Chondrocyte (in vitro differentiated cells): ENCODE data around the gene GBE1. TPM values are rescaled to one million over a fixed set of nuclear protein-coding genes. Genes with fewer than 3 reads are reported as not detected.

ENCODE experiments used
- DNase-seq: peaks from one replicate; pipeline ENCODE4 v3.0.0; 2021; ENCODE audit warnings: mixed read lengths, low spot score
- H3K27ac Mint-ChIP-seq: one replicate; pipeline ENCODE4 v1.8.0; 2021; ENCODE audit warnings: mild to moderate bottlenecking, moderate library complexity, mixed read lengths; ENCODE audit not compliant: unreplicated experiment
- H3K27me3 Mint-ChIP-seq: 2 replicates; pipeline ENCODE4 v1.8.0; 2021; ENCODE audit warnings: low read depth, mixed read lengths
- H3K36me3 Mint-ChIP-seq: 2 replicates; pipeline ENCODE4 v1.8.0; 2021; ENCODE audit warnings: low read depth, mixed read lengths
- H3K4me1 Mint-ChIP-seq: 2 replicates; pipeline ENCODE4 v1.8.0; 2021; ENCODE audit warnings: low read depth, mild to moderate bottlenecking, mixed read lengths
- H3K4me3 Mint-ChIP-seq: one replicate; pipeline ENCODE4 v1.8.0; 2021; ENCODE audit warnings: mild to moderate bottlenecking, moderate library complexity, mixed read lengths; ENCODE audit not compliant: unreplicated experiment
- H3K9me3 Mint-ChIP-seq: 2 replicates; pipeline ENCODE4 v1.8.0; 2021; ENCODE audit warnings: low read depth, mixed read lengths
- CTCF ChIP-seq: fragments of 200-600 bp; sonication (generic); IDR thresholded peaks from 2 replicates; pipeline ENCODE4 v1.5.0; 2021; ENCODE audit warnings: antibody characterized with exemption, mild to moderate bottlenecking, moderate library complexity
- total RNA-seq: library from RNA; stranded (reverse); gene quantifications from 3 replicates; pipeline ENCODE4 v1.2.1, GENCODE V29; 2021

Gene GBE1
- total RNA-seq, 1 donor from 2014 or later = 53.8 TPM

- H3K36me3 Mint-ChIP-seq = peaks cover 2% of the 10 kb centered on the region
- DNase-seq = no peak
- H3K27ac Mint-ChIP-seq = no peak overlapping the region
- TF ChIP-seq CTCF = no peak
- no peaks in the 10 kb centered on the region for H3K27me3 Mint-ChIP-seq
- H3K4me1 Mint-ChIP-seq = no peaks in the 10 kb centered on the region
- no peaks in the 10 kb centered on the region for H3K9me3 Mint-ChIP-seq
- no peak overlapping the region for H3K4me3 Mint-ChIP-seq
These were observed 86.8 kb downstream of the GBE1 start for GRCh38 chr3:81674690-81675089.

GRCh38 chr3:81668283-81668682 lies 93.2 kb downstream of the GBE1 start:
- no peaks in the 10 kb centered on the region for H3K27me3 Mint-ChIP-seq
- no peak for TF ChIP-seq CTCF
- H3K4me3 Mint-ChIP-seq = no peak overlapping the region
- no peak overlapping the region for H3K27ac Mint-ChIP-seq
- peaks cover 6% of the 10 kb centered on the region for H3K36me3 Mint-ChIP-seq
- no peak for DNase-seq
- peaks cover 4% of the 10 kb centered on the region for H3K4me1 Mint-ChIP-seq
- H3K9me3 Mint-ChIP-seq = no peaks in the 10 kb centered on the region

GRCh38 chr3:81666502-81667121 lies 94.8 kb downstream of the GBE1 start:
- Mint-ChIP-seq H3K36me3 (peaks cover 6% of the 10 kb centered on the region), H3K4me3 (no peak overlapping the region), H3K4me1 (peaks cover 4% of the 10 kb centered on the region), H3K27me3 (no peaks in the 10 kb centered on the region), H3K9me3 (no peaks in the 10 kb centered on the region), H3K27ac (no peak overlapping the region)
- no peak for DNase-seq
- peak; percentile 97 for TF ChIP-seq CTCF

- Mint-ChIP-seq H3K4me3 (no peak overlapping the region), H3K27me3 (no peaks in the 10 kb centered on the region), H3K27ac (no peak overlapping the region), H3K4me1 (no peaks in the 10 kb centered on the region), H3K36me3 (peaks cover 5% of the 10 kb centered on the region), H3K9me3 (no peaks in the 10 kb centered on the region)
- DNase-seq = no peak
- TF ChIP-seq CTCF = no peak
These were observed 98.3 kb downstream of the GBE1 start for GRCh38 chr3:81663114-81663513.

- DNase-seq = no peak
- H3K27ac Mint-ChIP-seq = no peak overlapping the region
- TF ChIP-seq CTCF = no peak
- no peaks in the 10 kb centered on the region for H3K4me1 Mint-ChIP-seq
- no peaks in the 10 kb centered on the region for H3K27me3 Mint-ChIP-seq
- no peak overlapping the region for H3K4me3 Mint-ChIP-seq
- no peaks in the 10 kb centered on the region for H3K9me3 Mint-ChIP-seq
- no peaks in the 10 kb centered on the region for H3K36me3 Mint-ChIP-seq
These were observed 101.4 kb downstream of the GBE1 start for GRCh38 chr3:81660036-81660435.
